Thyroid gland (tissue), 4 donors: Measurements from ENCODE around the gene MBD2.

Source experiments
- CTCF ChIP-seq, 6 experiments: fragments of 200-600 bp in 3 of 6; fragments of 450-650 bp in 3 of 6; sonication (generic) in 3 of 6; IDR thresholded peaks; one replicate each; pipeline ENCODE4 v1.5.1; 2016 to 2019; ENCODE audit warnings: antibody characterized with exemption in 6 of 6, mild to moderate bottlenecking in 2 of 6, inconsistent platforms in 1 of 6, moderate library complexity in 1 of 6
- POLR2A ChIP-seq, 2 donors: fragments of 450-650 bp; IDR thresholded peaks; one replicate each; pipeline ENCODE4 v1.6.1; 2017; ENCODE audit warnings: antibody characterized with exemption in 2 of 2, mild to moderate bottlenecking in 2 of 2, moderate library complexity in 1 of 2

GRCh38 chr18:54228364-54228763 is 3.9 kb upstream of the MBD2 start:
- TF ChIP-seq CTCF (IDR thresholded peaks at IDR 0.05), result no peak
- no peak for TF ChIP-seq POLR2A (IDR thresholded peaks at IDR 0.05)
